Heart right ventricle (tissue), 16 donors: ENCODE results near the gene ALDH9A1. TPM values are rescaled to one million over a fixed set of nuclear protein-coding genes. Genes with fewer than 3 reads are reported as not detected.
A peak's percentile ranks its signal among the peaks of the same experiment; 100 is the strongest.

ENCODE experiments used
- ATAC-seq, 8 donors: fragments of 200-7000 bp; cut with Tn5 transposase; one replicate each; pipeline ENCODE4 v1.9.1; 2020; ENCODE audit warnings: mild to moderate bottlenecking in 8 of 8, moderate library complexity in 8 of 8, moderate number of reproducible peaks in 1 of 8
- DNase-seq, 2 donors: peaks; one replicate each; pipeline ENCODE4 v3.0.0-alpha.2; 2020
- H3K27ac ChIP-seq, 10 donors: fragments of 200-600 bp; sonication (generic) in 2 of 10; one replicate each; pipeline versions ENCODE4 v1.5.0 to v1.8.0; 2020 to 2022; ENCODE audit warnings: mild to moderate bottlenecking in 3 of 10
- H3K27me3 ChIP-seq, 7 donors: fragments of 200-600 bp; one replicate each; pipeline ENCODE4 v1.8.0; 2021 to 2022; ENCODE audit warnings: mild to moderate bottlenecking in 2 of 7
- H3K36me3 ChIP-seq, 9 donors: fragments of 200-600 bp; sonication (generic) in 1 of 9; one replicate each; pipeline versions ENCODE4 v1.5.0 to v1.8.0; 2020 to 2022; ENCODE audit warnings: mild to moderate bottlenecking in 2 of 9
- H3K4me1 ChIP-seq, 9 donors: fragments of 200-600 bp; sonication (generic) in 1 of 9; one replicate each; pipeline versions ENCODE4 v1.5.0 to v1.8.0; 2020 to 2022; ENCODE audit warnings: mild to moderate bottlenecking in 4 of 9
- H3K4me3 ChIP-seq, 10 donors: fragments of 200-600 bp; sonication (generic) in 2 of 10; one replicate each; pipeline versions ENCODE4 v1.5.0 to v1.8.0; 2020 to 2022; ENCODE audit warnings: mild to moderate bottlenecking in 7 of 10, moderate library complexity in 2 of 10
- H3K9me3 ChIP-seq, 11 donors: fragments of 200-600 bp in 10 of 11; sonication (generic) in 2 of 11; one replicate each; pipeline versions ENCODE4 v1.5.0 to v1.8.0; 2013 to 2022; ENCODE audit warnings: mild to moderate bottlenecking in 2 of 11, control low read depth in 1 of 11, moderate library complexity in 1 of 11
- CTCF ChIP-seq, 9 donors: fragments of 200-600 bp; sonication (generic) in 2 of 9; IDR thresholded peaks; one replicate each; pipeline versions ENCODE4 v1.5.0 to v1.8.0; 2021 to 2022; ENCODE audit warnings: antibody characterized with exemption in 9 of 9, mild to moderate bottlenecking in 5 of 9, moderate library complexity in 1 of 9
- WGBS, 2 donors: extraction: QIAGEN DNeasy Blood & Tissue Kit; methylation state at CpG; one replicate each; pipeline ENCODE4 v1.1.7; 2013; ENCODE audit warnings: inconsistent platforms in 1 of 2; 5-methylcytosine and 5-hydroxymethylcytosine counted together
- intact Hi-C, 10 donors: fragments of 100-400 bp; cut with DNase I; formaldehyde crosslinking; loops; one replicate each; pipeline versions ENCODE4 v1.11.1 to v1.14.2; 2022
- polyA plus RNA-seq, 2 donors: library from polyadenylated mRNA; stranded (reverse); fragments of 200-250 nt; gene quantifications; one replicate each; pipeline ENCODE4 v1.2.3, GENCODE V29; 2013
- total RNA-seq, 10 donors: library from RNA; stranded (reverse); fragmentation: NEBNext Ultra II Directional in 3 of 10; extraction: Animal tissue kit (Norgen Biotek cat#: 25700) in 3 of 10; gene quantifications; one replicate each; pipeline versions ENCODE4 v1.2.1 to v1.2.4, GENCODE V29; 2021 to 2023
- donor health status: Arrhythmogenic right ventricular cardiomyopathy.
- donor health status: ischemic (EF 13 %, LVEDD 7.1; RV severe dilation, severe dysfunction).
- donor health status: healthy with polysubstance abuse.
- donor health status: DM: no; HTN: yes; CAD: no.
- donor health status: DM: no; HTN: no; CAD: no.
- donor health status: ischemic (EF 25% LVEDD 6.9; RV normal size, moderate dysfunction).
- donor health status: ischemic (EF 25% LVEDD 5.7; RV mildly dilated, moderate dysfunction).
- donor health status: healthy.
- donor health status: DM: yes; HTN: yes; CAD: no.
- donor health status: Ischemic cardiomyopathy.
- donor health status: ischemic (EF 35%, LVEDD 5.7; RV mildly dilated, moderate dysfunction).
- donor health status: nonischemic (EF 11% LVEDD 7.7; RV severe dilation, severe dysfunction).
- donor health status: DM: yes; HTN: yes; CAD: no.
- donor health status: PGD.
- donor health status: ischemic (EF 29% LVEDD 5.4; RV normal size, mild dysfunction).
- donor health status: nonischemic (EF 23%, LVEDD 6.1; RV moderate dilation, normal function).

ALDH9A1 gene
- total and polyA plus RNA-seq, 12 donors: 13.8 to 75.3 (median 63.6) TPM

GRCh38 chr1:165697491-165697880 lies 876 bp downstream of the ALDH9A1 start:
- Histone ChIP-seq H3K27me3 (no peaks in the 10 kb centered on the region), H3K4me3 (peak overlapping the region; percentile 39 to 92 (median 81)), H3K36me3 (peaks cover 0 to 13% (median 0%) of the 10 kb centered on the region in 9 donors), H3K9me3 (no peaks in the 10 kb centered on the region), H3K4me1 (peaks cover 4 to 39% (median 22%) of the 10 kb centered on the region in 9 donors), H3K27ac (peak overlapping the region; percentile 92 to 99 (median 95))
- 43 to 49% methylated on average over 8 of the region's 8 CpGs for WGBS, 2 donors
- TF ChIP-seq CTCF (IDR thresholded peaks at IDR 0.05): no peak
- DNase-seq (no peak), ATAC-seq (no peak)
- intact Hi-C loops: loop anchor here in 5 of 10 donors (5.0 to 10.0 kb wide), 6 partner anchors 65 to 323 kb away; partner anchors contain the start of gene MGST3 (in 2 of the 5)

GRCh38 chr1:165696625-165697100 lies 1.7 kb downstream of the ALDH9A1 start:
- no peaks in the 10 kb centered on the region for H3K9me3 ChIP-seq
- no peaks in the 10 kb centered on the region for H3K27me3 ChIP-seq
- 9 to 22% methylated on average over 2 of the region's 2 CpGs for WGBS, 2 donors
- H3K4me1 ChIP-seq: peaks cover 4 to 39% (median 22%) of the 10 kb centered on the region in 9 donors
- peak overlapping the region in 4 of 10 donors; percentile 79 to 89 (median 82) for H3K4me3 ChIP-seq
- DNase-seq: no peak
- peaks cover 0 to 19% (median 0%) of the 10 kb centered on the region in 9 donors for H3K36me3 ChIP-seq
- peak in 4 of 8 donors; percentile 2 to 30 (median 15) for ATAC-seq
- intact Hi-C loops: loop anchor here in 5 of 10 donors (5.0 to 10.0 kb wide), 6 partner anchors 64 to 322 kb away; partner anchors contain the start of gene MGST3 (in 2 of the 5)
- TF ChIP-seq CTCF (IDR thresholded peaks at IDR 0.05): no peak
- peak overlapping the region in 7 of 10 donors; percentile 6 to 99 (median 95) for H3K27ac ChIP-seq

- WGBS, 2 donors: 66 to 74% methylated on average over 7 of the region's 7 CpGs
- Histone ChIP-seq H3K27ac (peak overlapping the region in 1 of 10 donors; percentile 25), H3K27me3 (no peaks in the 10 kb centered on the region), H3K9me3 (no peaks in the 10 kb centered on the region), H3K4me1 (peaks cover 4 to 39% (median 22%) of the 10 kb centered on the region in 9 donors), H3K36me3 (peaks cover 0 to 32% (median 0%) of the 10 kb centered on the region in 9 donors), H3K4me3 (no peak overlapping the region)
- intact Hi-C loops: loop anchor here in 5 of 10 donors (5.0 to 10.0 kb wide), 6 partner anchors 63 to 320 kb away; partner anchors contain the start of gene MGST3 (in 2 of the 5)
- DNase-seq (no peak), ATAC-seq (no peak)
- no peak for TF ChIP-seq CTCF (IDR thresholded peaks at IDR 0.05)
Measured at GRCh38 chr1:165695031-165695430, 3.3 kb downstream of the ALDH9A1 start.

GRCh38 chr1:165688046-165688445 lies 10.3 kb downstream of the ALDH9A1 start:
- ATAC-seq (no peak), DNase-seq (no peak)
- TF ChIP-seq CTCF (IDR thresholded peaks at IDR 0.05): no peak
- H3K27me3 ChIP-seq: no peaks in the 10 kb centered on the region
- H3K9me3 ChIP-seq: no peaks in the 10 kb centered on the region
- H3K4me1 ChIP-seq: peaks cover 0 to 12% (median 0%) of the 10 kb centered on the region in 9 donors
- WGBS, 2 donors: 92 to 96% methylated on average over 5 of the region's 5 CpGs
- no peak overlapping the region for H3K4me3 ChIP-seq
- peaks cover 0 to 75% (median 0%) of the 10 kb centered on the region in 9 donors for H3K36me3 ChIP-seq
- no peak overlapping the region for H3K27ac ChIP-seq
- intact Hi-C loops: loop anchor here in 1 of 10 donors (5.0 kb wide), 1 partner anchor 306 kb away; no protein-coding TSS in a partner anchor
